Central memory CD4-positive, alpha-beta T cell (primary cell): ENCODE data around the gene KCNIP4.
"Not testable (repeated sequence)": the region's sequence is repeated elsewhere in the genome, so short reads cannot be mapped to it uniquely, and the experiment has no call there.

Experiments
- DNase-seq: peaks from one replicate; pipeline ENCODE4 v3.0.0; 2022

Gene KCNIP4

DNA sequence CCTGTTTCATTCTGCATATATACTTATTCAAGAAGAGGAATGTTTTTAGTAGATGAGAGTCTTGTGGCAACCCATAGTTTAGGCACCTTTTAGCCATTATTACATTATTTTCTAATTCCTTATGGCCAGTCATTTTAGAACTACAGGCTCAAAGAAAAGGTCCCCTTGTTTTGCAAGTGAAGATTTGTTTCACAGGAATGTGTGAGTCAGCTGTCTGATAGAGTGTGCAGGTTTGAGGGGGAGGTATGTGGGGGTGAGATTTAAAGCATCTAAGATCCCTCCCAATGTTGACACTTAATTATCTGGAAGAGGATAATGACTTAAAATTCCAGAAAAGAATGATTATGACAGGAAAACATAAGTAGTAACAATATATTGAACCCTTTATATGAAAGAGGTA lies 495.6 kb downstream of the KCNIP4 start:
- DNase-seq = no peak

DNA sequence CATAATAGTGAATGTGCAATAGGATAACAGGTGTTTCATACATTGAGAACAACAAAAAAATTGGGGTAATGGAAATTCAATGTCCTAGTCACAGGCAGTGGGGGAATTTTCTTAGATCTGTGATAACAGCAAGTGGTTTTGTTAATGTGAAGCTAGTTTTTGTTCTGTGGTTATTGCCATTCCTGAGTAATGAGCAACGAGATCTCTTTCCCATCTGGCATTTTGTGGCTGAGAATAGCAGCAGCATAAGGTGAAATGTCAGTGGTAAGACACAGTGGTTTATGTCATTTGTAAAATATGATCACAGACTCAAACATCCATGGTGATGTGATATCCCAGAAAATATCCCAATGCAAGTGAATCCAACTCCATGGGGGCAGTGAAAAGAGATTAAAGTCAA lies 497.5 kb downstream of the KCNIP4 start:
- DNase-seq = no peak

DNA sequence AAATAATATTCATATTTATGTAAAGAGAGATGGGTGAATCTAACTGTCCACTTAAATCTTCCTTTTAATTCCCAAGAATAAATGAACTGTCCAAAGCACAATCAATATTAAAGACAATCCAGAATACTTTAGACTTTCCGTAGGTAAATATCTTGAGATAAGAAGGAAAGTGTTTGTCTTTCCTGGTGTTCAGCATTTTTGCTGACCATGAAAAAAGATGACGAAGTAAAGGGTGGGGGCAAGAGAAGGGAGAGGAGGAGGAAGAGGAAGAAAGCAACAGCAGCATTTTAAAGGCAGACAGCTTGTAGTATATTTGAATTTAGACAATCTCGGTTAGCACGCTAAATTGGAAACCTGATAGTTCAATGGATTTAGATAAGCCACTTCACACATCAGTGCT lies 498.2 kb downstream of the KCNIP4 start:
- DNase-seq = no peak

DNA sequence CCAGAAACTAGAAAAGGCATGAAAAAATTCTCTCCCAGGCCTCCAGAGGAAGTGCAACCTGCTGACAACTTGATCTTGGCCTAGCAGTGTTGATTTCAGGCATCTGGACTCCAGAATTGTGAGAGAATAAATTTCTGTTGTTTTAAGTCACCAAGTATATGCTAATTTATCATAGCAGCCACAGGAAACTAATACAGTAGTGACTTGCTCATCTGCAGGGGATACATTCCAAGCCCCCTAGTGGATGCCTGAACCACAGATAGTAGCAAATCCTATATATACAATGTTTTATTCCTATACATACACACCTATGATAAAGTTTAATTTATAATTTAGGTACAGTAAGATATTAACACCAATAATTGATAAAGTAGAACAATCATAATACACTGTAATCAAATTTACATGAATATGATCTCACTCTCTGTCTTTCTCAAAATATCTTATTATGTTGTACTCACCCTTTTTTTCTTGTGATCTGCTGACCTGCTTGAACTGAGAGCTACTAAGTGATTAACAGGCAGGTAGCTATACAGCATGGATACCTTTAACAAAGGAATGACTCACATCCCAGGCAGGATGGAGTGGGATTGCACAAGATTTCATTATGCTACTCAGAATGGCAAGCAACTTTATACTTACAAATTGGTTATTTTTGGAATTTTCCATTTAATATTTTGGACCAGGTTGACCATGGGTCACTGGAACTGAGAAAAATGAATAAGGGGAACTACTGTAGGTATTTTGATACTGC lies 501.1 kb downstream of the KCNIP4 start:
- DNase-seq = no peak

DNA sequence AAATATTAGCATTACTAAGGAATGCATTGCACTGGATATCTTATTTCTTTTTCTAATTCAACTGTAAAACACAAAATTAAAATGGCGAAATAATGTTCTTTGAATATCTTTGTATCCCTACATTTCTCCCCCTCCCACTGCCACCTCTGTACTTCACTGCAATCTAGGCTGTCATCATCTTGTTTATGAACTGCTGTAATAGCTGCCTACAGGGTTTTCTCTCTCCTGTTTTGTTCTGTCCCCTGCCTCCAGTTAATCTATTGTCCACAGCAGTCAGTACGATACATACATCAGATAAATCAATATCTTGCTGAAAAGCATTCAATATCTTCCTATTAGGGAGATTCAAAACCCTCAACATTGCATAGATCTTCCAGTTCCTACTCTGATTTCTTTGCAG lies 528.4 kb downstream of the KCNIP4 start:
- DNase-seq = no peak

DNA sequence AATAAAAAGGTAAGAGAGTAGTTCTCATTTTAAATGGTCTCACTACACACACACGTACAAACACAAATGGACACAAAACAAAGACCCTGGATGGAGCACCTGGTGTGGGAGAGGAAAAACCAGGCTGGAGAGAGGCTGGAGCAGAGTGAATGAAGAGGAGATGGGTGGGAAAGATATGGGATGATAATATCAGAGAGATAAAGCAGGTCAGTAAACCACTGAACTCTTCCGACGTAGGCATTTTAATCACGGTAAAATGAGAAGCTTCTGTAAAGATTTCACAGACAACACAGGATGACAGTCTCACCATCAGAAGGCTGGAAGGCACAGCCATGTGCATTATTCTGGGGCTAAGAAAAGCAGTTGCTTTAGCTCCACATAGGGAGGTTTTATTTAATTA lies 532.8 kb downstream of the KCNIP4 start:
- DNase-seq = no peak

DNA sequence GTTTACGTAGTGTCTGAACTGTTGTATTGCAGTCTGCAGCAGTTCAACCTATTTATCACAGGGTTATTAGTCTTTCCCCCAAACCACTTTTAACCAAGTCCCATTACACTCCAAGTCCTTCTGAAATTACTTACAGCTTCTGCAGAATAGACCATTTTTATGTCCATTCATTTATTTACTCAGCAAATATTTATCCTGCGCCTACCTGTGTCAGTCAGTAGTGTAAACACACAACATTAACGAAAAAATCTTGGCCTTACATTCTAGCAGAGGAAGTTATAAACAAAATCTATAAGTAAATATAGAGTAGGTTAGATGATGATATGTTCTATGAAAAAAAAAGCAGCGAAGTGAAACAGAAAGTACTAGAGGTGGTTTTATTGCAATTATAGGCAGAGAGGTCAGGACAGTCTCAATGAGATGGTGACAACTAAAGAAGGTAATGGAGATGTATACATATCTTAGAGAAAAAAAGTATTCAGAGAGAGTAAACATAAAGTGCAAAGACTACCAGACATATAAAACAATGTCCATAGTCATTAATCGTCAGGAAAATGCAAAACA lies 534.7 kb downstream of the KCNIP4 start:
- DNase-seq = no peak

DNA sequence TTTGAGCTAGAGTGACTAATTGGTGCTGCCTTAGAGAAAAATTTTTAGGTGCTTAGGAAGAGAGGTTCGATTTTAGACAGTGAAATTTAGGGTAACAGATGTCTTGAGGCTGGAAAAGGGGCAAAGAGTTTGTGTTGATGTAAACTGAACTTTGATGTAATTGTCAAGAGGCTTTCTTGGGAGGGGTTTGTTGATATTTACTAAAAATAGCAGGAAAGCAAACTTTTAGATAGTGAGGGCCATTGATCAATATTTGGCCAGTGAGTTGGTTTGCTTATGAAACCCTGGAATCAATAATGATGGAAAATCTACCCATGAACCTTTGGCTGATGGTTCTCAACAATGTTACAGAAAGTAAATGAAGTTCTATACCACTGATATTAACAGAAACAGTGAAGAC lies 537.5 kb downstream of the KCNIP4 start:
- DNase-seq = no peak

DNA sequence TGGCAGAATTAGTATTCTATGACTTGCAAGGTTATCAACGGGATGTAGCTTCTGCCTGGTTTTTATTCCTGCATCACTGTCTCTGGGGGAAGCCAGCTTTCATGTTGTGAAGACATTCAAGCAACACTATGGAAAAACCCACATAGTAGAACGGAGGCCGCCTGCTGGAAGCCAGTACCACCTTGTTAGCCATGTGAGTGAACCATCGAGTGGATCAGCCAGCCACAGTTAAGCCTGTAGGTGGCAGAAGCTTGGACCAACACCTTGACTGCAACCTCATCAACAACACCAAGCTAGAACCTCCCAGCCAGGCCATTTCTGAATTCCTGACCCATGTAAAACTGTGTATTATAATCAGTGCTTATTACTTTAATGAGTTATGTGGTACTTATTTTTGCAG lies 538.2 kb downstream of the KCNIP4 start:
- DNase-seq = no peak

DNA sequence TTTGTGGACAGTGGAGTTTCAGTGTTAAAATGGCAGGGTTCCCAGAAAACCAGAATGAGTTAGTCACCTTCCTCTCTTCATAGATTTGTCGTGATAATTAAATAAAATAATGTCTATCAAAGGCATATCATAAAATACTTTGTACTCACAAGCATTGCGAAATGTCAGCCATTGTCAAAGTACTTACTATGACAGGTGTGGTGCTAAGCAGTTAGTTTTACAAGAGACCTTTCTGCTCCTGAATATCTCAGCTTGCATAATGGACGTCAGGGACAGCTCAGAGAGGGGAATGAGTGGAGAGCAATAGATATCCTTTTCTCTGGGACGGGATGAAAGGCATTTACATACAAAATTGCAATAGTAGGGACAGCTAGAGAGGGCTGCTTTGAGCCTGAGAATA lies 560.9 kb downstream of the KCNIP4 start:
- DNase-seq = no peak

DNA sequence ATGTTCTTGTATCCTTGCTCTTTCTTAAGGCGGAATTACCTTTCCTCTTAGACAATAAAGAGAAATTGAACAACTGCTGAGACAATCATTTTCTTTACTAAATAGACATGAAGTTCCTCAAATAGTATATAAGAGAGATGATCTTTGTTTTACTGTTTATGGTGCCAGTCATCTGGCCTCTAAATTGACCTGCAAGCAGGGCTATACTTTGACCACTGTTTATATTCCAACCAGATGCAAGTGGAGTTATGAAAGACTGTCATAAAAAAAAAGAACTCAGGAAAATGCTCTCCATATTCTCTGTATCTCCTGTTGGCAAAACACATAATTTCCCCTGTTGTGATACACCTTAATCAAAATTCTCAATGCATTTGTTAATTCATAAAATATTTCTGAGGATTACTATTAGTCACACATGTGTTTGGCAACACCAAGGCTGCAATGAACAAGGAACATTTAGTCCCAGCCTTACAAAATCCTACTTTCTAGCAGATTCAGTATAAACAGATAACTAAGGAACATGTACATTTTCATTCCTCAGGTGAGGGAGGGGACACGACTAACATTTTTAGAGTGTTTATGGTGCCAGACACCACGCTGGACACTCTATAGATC lies 562.3 kb downstream of the KCNIP4 start:
- DNase-seq = no peak

DNA sequence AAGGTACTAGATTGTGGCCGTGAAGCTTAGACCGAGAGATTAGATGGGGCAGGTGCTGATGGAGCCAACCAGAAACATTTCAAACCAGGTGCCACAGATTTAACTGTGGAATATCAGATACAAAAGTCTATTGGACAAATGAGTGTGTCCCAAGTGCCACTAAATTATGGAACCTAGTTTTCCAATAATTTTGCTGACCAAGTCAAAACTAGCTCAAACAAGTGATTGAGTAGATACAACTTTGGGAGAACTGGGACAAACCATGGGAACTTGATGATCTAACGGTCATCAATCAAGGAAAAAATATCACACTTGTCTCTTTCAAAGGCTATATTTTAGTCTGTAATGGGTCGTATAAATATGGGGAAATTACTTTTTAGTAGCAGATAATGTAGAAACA lies 562.9 kb downstream of the KCNIP4 start:
- no peak for DNase-seq

DNA sequence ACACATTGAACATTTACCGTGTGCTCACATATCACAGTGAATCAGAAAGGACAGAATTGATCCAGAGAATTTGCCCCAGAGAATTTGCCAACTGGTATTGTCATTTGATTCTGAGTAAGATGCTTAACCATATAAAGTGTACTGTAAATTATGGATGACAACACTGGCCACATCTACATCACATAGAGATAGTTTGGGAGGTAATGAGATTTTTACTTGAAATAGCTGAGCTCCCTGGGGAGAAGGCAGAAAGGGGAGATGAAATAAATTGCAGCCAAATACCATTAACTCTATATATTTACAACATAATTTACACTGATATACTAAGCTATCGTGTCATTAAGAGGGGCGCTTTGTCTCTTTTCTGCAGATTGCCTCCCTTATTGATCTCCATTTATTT lies 564.0 kb downstream of the KCNIP4 start:
- DNase-seq = no peak

DNA sequence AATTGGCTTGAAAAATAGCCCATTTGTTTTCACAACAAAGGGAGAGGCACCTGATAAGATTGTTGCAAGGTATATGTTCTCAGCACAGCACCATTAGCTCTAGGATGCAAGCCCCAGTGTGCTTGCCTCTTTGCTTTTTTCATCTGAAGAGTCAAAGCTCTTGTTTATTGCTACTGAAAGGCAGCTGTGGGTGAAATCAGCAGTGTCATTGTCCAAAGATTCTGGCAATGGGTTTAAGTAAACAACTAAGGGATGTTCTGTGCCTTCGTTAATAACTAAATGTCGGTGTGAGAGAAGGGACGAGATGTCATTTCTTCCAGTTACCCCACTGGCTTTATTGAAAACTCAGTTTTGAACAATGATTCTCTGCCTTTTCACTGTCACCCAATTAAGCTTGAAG lies 567.7 kb downstream of the KCNIP4 start:
- DNase-seq = no peak

DNA sequence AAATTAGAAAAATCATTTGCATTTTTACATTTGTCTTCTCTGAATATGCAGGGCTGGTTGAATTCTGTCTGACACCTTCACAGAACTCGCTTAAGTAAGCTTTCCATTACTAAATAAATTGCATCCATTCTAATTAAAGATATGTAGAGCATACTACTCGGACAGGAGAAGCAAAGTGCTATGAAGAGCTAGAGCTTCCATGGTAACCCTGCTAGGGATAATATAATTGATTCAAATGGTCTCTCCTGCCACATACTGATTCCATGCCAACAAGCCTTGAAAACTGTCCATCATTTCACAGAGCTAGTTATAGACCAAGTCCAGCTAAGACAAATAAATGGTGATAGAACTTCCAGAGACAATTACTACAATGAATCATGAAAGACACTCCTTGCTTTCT lies 571.5 kb downstream of the KCNIP4 start:
- no peak for DNase-seq

DNA sequence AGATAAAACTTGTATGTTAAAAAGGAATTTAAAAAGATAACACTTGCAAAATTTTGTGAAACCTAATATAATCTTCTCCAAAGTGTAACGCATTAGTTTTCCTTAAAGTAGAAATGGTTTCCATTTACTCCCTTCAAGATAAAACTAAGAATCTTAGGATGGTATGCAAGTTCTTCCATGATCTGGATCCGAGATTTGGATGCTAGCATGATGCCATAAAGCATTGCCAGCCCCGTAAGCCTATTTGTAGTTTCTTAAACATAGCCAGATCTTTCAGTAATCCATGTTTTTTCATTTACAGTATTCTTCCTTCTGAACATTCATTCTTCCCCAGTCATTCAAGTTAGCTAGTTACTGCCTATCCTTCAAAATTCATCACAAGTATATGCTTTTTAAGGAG lies 572.4 kb downstream of the KCNIP4 start:
- no peak for DNase-seq

DNA sequence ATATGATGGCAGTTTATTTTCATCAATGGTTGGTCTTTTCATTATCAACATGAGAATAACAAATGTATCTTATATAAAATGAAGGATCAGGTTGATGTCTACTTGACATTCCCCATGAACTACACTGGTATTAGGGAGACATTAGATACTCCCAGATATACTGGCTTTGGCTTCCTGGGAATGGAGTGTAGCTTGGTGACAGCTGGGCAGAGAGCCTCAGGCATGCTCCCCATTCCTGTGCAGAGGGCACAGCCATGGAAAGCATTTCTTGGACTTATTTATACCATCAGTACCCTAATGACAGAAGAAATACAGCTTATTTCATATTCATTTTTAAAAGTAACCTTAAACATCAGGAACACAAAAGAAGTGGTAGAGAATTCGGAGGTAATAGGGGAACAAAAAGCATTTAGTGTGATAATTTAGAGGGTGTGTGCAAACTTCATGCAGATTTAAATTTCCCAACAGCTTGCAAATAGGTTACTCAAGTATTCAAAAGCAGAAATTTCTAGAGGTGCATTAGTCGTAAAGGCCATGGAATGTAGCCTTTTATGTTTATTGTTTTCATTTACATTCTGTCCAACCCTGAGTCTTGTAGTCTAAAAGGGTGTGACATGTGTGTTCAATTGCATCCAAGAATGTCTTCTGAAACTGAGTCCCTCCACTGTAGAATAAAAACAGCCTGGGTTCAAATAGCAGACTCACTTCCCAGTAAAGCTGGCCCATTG lies 573.8 kb downstream of the KCNIP4 start:
- no peak for DNase-seq

DNA sequence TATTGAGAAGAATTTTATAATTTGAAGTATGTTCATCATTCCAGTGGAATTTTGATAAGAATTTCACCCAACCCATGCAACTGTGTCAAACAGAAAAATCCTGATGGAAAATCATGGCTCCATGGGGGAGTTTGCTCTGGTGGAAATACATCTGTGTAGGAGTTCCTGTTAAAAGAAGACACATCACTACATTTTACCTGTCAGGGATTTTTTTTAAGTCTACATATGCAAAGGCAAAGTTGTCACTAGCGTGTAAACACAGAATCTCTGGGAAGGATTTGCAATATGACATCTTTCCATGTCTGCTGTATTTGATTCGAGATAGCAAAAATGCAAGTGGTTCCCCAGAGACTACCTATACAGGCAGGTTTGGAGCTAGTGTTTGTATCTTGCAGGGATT lies 581.0 kb downstream of the KCNIP4 start:
- no peak for DNase-seq

DNA sequence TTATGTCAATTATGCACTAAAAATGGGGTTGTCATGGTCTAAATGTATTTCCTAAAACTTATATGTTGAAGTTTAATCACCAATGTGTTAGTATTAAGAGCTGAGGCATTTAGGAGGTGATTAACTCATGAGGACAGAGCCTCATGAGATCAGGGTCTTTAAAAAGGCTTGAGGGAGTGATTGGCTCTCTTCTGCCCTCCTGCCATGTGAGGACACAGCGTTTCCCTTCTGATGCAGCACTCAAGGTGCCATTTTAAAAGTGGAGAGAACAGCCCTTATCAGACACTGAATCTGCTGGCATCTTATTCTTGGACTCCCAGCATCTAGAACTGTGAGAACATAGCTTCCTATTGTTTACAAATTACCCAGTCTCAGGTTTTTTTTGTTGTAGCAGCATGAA lies 581.7 kb downstream of the KCNIP4 start:
- no peak for DNase-seq

DNA sequence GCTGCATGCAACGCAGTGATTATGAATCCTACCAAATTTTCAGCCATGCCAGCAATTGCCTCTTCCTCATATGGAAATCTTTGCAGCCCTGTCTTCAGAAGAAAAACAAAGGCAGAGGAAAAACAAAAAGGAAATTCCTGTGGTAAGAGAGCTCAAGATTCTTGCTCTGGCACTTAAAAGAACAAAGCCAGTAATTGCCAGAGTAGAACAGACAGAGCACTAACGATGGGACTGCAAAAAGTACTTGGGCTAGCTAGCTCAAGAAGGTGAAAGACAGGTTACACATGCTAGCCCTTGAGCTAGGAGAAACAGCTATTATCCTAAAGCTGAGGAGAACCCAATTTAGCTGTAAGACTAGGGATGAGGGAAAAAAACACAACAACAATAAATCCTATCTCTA lies 582.3 kb downstream of the KCNIP4 start:
- DNase-seq = no peak

DNA sequence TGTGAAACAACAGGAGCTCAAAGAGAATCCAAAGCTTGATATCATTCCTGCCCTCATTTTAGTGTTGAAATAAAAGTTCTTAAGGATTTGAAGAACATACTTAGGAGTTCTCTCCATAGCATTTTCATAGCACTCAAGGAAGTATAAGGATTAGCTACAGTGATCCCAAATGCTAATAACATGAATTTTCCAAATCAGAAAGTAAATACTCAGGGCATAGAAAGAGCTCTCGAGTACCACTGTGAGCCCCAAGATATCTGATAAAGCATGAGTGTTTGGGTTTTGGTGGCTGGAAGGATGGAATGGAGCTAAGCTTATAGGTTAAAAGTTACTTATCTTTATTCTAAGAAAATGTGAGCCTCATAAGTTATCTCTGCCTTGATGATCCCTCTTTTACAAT lies 584.9 kb downstream of the KCNIP4 start:
- no peak for DNase-seq

DNA sequence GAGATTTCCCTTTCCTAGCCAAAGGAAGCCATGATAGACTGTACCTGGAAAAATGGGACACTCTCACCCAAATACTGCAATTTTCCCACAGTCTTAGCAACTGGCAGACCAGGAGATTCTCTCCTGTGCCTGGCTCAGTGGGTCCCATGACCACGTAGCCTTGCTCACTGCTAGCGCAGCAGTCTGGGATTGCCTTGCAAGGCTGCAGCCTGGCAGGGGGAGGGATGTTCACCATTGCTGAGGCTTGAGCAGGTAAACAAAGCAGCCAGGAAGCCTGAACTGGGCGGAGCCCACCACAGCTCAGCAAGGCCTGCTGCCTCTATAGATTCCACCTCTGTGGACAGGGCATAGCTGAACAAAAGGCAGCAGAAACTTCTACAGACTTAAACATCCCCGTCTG lies 596.2 kb downstream of the KCNIP4 start:
- DNase-seq = not testable (repeated sequence)

DNA sequence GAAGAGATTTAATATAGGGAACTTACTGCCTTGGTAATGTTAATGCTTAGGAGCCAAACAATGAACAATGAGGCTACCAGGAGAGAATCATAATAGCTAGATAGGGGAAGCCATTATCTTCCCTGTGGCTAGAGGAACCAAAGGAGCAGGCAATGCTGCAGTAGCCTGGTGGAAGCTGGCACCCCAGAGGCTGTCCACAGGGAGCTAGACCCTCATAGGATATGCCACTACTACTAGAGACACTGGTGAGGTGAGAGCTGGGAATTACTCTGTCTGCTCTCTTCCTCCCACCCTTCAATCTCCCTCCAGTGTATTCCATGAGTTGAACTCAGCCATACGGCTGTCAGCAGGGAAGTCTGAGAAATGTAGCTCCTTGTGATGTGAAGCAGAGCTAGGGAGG lies 601.4 kb downstream of the KCNIP4 start:
- DNase-seq = no peak
